GM21737 (cell line): ENCODE measurements around the gene F11R.
"Not testable (repeated sequence)": the region's sequence is repeated elsewhere in the genome, so short reads cannot be mapped to it uniquely, and the experiment has no call there.

Experiments used
- ATAC-seq: cut with Tn5 transposase; IDR thresholded peaks from one replicate; pipeline ENCODE4 v1.9.1; 2021; ENCODE audit warnings: mild to moderate bottlenecking, moderate library complexity; ENCODE audit not compliant: unreplicated experiment

F11R gene

DNA sequence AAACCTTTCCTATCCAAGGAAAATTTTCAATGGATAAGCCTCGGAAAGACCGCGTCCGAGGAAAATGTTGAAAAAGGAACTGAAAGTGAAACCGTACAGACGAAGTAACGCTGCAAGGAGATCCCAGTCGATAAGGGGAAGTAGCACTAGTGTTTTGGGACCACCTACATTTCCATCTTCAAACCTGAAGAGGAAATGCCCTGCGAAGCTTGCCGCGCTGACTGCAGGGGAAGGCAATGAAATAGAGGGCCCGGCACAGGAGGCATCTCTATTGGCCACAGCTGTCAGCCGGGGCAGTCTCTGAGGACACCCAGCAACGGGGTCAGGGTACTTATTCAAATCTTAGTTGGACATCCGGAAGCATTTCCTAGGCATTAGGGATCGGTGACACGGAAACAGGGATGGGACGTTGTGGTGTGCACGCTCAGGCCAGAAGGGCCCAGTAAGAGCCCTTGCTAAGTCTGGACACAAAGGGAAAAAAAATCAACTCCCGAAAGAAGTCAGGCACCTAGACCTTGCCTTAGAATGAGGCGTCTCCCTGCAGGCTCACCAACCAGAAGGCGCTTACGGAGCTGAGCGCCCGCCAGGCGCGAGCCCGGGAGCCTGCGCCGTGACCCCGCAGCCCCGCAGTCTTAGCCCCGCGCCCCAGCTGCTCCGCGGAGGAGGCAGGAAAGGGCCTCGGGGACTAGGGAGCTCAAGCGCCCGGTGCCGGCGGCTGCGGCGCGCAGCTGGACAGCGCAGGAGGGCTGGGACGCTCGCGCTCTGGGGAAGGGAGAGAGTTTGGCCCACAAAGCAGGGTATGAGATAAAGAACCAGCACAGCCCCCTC, 24.2 kb upstream of the F11R start:
- peak; percentile 40 for ATAC-seq

- no peak for ATAC-seq
Measured at GRCh38 chr1:161044535-161044907, 23.6 kb upstream of the F11R start.

DNA sequence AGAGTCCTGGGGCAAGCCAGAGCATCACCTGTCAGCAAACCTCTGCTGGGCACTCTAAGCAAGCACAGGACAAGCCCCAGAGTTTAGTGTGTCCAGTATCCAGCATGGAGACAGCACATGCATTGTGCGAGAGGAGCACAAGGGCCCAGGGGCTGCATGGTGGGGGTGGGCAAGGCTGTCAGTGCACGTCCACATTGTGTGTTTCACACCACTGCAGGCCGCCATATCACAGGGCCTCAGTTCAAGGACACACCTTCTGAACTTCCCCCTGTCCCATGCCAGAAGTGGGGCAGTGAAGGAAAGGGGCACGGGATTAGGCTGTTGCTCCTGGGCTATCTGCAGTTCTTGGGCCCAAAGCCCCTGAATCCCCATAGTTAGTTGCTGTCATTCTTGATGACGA, 18.6 kb upstream of the F11R start:
- no peak for ATAC-seq

- no peak for ATAC-seq
Measured at GRCh38 chr1:161039154-161039545, 18.2 kb upstream of the F11R start.

DNA sequence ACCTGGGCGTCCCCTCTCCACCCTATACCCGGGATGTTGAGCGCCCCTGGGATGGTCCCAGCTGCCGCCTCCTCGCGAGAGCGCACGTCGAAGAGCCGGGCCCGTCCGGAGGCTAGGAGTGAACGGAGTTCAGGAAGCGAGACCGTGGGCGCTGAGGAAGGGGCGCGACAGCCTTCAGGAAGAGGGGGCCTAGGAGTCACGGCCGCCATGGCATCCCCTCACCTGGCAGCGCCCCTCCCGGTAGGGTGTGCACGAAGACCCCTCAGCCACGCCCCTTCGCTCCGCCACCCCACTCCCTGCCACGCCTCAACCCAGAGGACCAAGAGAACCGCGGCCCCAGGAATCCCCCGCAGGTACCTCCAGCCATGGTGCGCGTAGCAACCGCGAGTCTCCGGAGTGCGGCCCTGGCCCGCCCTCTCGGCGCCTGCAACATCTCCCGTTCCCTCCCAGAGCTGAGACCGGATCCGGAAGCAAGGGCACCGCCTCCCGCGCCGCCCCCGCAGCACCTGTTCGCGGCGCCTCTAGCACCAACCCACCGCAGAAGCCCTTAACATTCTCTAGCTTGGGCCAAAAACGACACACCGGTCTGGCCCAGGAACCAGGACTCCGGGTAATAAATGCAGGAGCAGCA, 17.7 kb upstream of the F11R start, which contains the start of gene TSTD1:
Gene TSTD1 (minus strand): TSS at position 442 of the 631 bp plus-strand sequence. CDS start 75 bp downstream, at position 367.
- peak; percentile 69 for ATAC-seq

GRCh38 chr1:161037661-161038522, 16.9 kb upstream of the F11R start:
- no peak for ATAC-seq

DNA sequence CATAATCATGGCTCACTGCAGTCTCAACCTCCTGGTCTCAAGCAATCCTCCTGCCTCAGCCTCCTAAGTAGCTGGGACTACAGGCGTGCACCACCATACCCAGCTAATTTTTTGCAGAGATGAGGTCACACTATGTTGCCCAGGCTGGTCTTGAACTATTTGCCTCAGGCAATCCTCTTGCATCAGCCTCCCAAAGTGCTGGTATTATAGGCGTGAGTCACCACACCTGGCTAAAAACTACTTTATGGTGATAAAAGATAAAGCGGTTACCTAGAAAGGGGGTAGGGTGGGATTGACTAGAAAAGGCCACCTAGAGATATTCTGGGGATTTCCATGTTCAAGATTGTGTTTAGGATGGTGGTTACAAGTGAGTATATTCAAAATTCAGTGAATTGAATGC, 12.8 kb upstream of the F11R start:
- no peak for ATAC-seq

- no peak for ATAC-seq
Measured at GRCh38 chr1:161032409-161032808, 11.5 kb upstream of the F11R start.

- ATAC-seq = no peak
Measured at GRCh38 chr1:161031874-161032273, 10.9 kb upstream of the F11R start.

DNA sequence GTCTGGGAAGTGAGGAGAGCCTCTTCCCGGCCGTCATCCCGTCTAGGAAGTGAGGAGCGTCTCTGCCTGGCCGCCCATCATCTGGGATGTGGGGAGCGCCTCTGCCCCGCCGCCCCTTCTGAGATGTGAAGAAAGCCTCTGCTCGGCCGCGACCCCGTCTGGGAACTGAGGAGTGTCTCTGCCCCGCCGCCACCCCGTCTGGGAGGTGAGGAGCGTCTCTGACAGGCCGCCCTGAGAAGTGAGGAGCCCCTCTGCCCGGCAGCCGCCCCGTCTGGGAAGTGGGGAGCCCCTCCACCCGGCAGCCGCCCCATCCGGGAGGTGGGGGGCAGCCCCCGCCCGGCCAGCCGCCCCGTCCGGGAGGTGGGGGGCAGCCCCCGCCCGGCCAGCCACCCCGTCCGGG, 8.5 kb upstream of the F11R start:
- ATAC-seq = not testable (repeated sequence)

GRCh38 chr1:161026954-161027353, 6.0 kb upstream of the F11R start:
- not testable (repeated sequence) for ATAC-seq

DNA sequence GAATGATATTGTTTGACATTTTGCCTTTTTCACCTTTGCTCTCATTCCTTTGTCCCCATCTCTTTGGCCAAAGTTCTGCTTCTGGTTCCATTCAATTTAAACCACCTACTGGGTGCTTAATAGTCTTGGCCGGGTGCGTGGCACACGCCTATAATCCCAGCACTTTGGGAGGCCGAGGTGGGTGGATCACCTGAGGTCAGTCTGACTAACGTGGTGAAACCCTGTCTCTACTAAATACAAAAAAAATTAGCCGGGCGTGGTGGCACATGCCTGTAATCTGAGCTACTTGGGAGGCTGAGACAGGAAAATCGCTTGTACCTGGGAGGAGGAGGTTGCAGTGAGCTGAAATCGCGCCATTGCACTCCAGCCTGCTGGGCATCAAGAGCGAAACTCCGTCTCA, 1.5 kb upstream of the F11R start:
- not testable (repeated sequence) for ATAC-seq

- ATAC-seq = no peak
Measured at GRCh38 chr1:161021970-161022353, 1.0 kb upstream of the F11R start.

- ATAC-seq = peak; percentile 78
Measured at GRCh38 chr1:161021165-161021969, 415 bp upstream of the F11R start.

- ATAC-seq = peak; percentile 1
Measured at GRCh38 chr1:161019751-161020495, 1.0 kb downstream of the F11R start.

DNA sequence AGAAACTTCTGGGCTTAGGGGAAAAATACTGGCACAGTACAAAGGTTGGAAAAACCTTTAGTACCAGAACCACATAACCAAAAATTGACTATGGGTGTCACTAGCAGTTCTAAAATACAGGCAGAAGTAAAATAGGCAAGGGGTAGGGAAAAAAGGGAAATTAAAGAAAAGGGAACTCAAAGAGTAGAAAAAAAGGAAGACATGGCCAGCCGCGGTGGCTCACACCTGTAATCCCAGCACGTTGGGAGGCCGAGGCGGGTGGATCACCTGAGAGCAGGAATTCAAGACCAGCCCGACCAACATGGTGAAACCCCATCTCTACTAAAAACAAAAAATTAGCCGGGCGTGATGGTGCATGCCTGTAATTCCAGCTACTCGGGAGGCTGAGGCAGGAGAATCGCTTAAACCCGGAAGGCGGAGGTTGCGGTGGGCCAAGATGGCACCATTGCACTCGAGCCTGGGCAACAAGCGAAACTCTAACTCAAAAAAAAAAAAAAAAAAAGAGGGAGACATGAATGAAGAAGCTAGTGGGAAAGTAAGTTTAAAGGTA, 1.8 kb downstream of the F11R start:
- not testable (repeated sequence) for ATAC-seq

DNA sequence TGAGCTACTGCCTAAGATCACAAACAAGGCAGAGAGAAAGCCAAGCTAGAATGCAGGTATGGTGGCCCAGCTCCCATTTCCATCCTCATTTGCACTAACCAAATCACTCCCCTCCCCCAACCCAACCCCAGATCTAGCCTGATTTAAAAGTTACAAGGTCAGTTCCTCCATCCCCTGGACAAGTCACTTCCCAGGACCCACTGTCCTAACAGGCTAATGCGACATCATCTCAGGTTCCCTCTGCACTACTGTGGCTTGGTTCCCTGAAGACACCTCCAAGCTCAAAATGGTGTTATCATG, 2.4 kb downstream of the F11R start:
- no peak for ATAC-seq

DNA sequence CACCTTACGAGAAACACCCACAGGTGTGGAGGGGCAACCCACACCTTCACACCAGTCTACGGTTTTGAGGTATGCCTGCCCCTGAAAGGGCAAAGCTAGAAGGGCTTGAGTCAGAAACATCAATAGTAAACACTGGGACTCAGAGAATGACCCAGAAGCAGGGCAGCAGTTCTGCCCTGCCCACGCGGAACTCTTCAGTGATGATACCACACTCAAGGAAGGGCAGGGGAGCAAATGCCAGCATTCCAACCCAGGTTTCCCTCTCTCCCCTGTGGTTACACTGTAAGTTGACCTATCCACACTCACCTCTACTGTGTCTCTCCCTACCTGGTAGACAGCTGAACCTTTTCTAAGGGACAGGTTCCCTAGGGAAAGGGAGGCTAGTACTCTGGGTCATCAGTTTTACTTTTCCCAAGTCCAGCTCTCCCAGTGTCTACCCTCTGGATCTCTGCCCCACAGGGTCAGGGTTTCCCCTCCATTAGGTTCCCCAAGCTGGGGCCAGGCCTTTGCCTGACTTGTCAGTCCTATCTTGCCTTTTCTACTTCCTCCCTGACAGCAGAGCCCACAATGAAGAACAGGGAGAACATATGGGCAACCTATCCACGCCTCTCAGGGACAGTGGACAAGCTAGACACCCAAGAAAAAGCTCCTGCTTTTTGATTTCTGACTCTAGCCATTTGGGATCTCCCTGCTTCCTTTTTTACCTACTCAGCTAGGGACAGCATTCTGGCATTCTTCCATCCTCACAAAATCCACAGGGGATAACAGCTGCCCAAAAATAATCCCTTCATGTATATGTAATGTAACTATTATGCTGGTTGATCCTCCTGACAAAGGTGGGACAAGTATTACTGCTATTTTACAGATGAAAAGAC, 3.0 kb downstream of the F11R start:
- no peak for ATAC-seq

DNA sequence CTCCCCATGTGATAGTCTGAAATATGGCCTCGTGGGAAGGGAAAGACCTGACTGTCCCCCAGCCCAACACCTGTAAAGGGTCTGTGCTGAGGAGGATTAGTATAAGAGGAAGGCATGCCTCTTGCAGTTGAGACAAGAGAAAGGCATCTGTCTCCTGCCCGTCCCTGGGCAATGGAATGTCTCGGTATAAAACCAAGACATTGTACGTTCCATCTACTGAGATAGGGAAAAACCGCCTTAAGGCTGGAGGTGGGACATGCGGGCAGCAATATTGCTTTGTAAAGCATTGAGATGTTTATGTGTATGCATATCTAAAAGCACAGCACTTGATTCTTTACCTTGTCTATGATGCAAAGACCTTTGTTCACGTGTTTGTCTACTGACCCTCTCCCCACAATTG, 3.8 kb downstream of the F11R start:
- not testable (repeated sequence) for ATAC-seq
